ENCODE data around the gene TRAK2. TPM values are rescaled to one million over a fixed set of nuclear protein-coding genes. Genes with fewer than 3 reads are reported as not detected.

TRAK2 gene
- total and polyA plus RNA-seq, 7 donors, result 17.0 to 76.5 (median 48.9) TPM

GRCh38 chr2:201403880-201404279 is 47.4 kb downstream of the TRAK2 start:
- intact Hi-C loops (cut with DNase I), result no loop called here
- Histone ChIP-seq H3K4me3 (no peak overlapping the region), H3K4me1 (peaks cover 0 to 56% (median 45%) of the 10 kb centered on the region in 4 donors), H3K27me3 (no peaks in the 10 kb centered on the region), H3K27ac (peak overlapping the region in 2 of 4 donors; percentile 5 to 11), H3K36me3 (peaks cover 0 to 5% (median 0%) of the 10 kb centered on the region in 4 donors), H3K9me3 (no peaks in the 10 kb centered on the region)
- no peak for DNase-seq
- no peak for TF ChIP-seq CTCF (IDR thresholded peaks at IDR 0.05)
- no peak for TF ChIP-seq EP300 (IDR thresholded peaks at IDR 0.05)
- no peak for TF ChIP-seq POLR2AphosphoS5 (IDR thresholded peaks at IDR 0.05)
- TF ChIP-seq POLR2A (IDR thresholded peaks at IDR 0.05), result no peak
- 80 to 92% methylated on average over 3 of the region's 3 CpGs for WGBS, 2 donors

- no peak for TF ChIP-seq POLR2A (IDR thresholded peaks at IDR 0.05)
- no peak for TF ChIP-seq CTCF (IDR thresholded peaks at IDR 0.05)
- no peak for TF ChIP-seq POLR2AphosphoS5 (IDR thresholded peaks at IDR 0.05)
- TF ChIP-seq EP300 (IDR thresholded peaks at IDR 0.05), result no peak
- Histone ChIP-seq H3K4me3 (no peak overlapping the region), H3K4me1 (peaks cover 0 to 56% (median 45%) of the 10 kb centered on the region in 4 donors), H3K27me3 (no peaks in the 10 kb centered on the region), H3K9me3 (no peaks in the 10 kb centered on the region), H3K36me3 (peaks cover 0 to 12% (median 0%) of the 10 kb centered on the region in 4 donors), H3K27ac (no peak overlapping the region)
- WGBS, 2 donors, result 87 to 89% methylated on average over 6 of the region's 6 CpGs
- intact Hi-C loops (cut with DNase I), result no loop called here
- no peak for DNase-seq
Observed at GRCh38 chr2:201402651-201403562, 48.4 kb downstream of the TRAK2 start.

- no peak for DNase-seq
- H3K36me3 ChIP-seq, result peaks cover 0 to 23% (median 4%) of the 10 kb centered on the region in 4 donors
- TF ChIP-seq CTCF (IDR thresholded peaks at IDR 0.05) (no peak), EP300 (IDR thresholded peaks at IDR 0.05) (no peak), POLR2AphosphoS5 (IDR thresholded peaks at IDR 0.05) (no peak), POLR2A (IDR thresholded peaks at IDR 0.05) (no peak)
- H3K9me3 ChIP-seq, result no peaks in the 10 kb centered on the region
- peaks cover 0 to 50% (median 42%) of the 10 kb centered on the region in 4 donors for H3K4me1 ChIP-seq
- no peak overlapping the region for H3K27ac ChIP-seq
- 23 to 65% methylated on average over 3 of the region's 3 CpGs for WGBS, 2 donors
- H3K4me3 ChIP-seq, result no peak overlapping the region
- intact Hi-C loops (cut with DNase I), result no loop called here
- H3K27me3 ChIP-seq, result no peaks in the 10 kb centered on the region
Observed at GRCh38 chr2:201401815-201402214, 49.4 kb downstream of the TRAK2 start.

GRCh38 chr2:201396595-201396994 is 54.7 kb downstream of the TRAK2 start:
- no peaks in the 10 kb centered on the region for H3K27me3 ChIP-seq

More at GRCh38 chr2:201396595-201396994, 54.7 kb downstream of the TRAK2 start:
- no peaks in the 10 kb centered on the region for H3K9me3 ChIP-seq
- H3K4me1 ChIP-seq, result peaks cover 0 to 6% (median 2%) of the 10 kb centered on the region in 4 donors
- DNase-seq, result no peak
- H3K36me3 ChIP-seq, result peaks cover 9 to 74% (median 18%) of the 10 kb centered on the region in 4 donors
- intact Hi-C loops (cut with DNase I), result no loop called here
- H3K27ac ChIP-seq, result no peak overlapping the region
- TF ChIP-seq EP300 (IDR thresholded peaks at IDR 0.05) (no peak), POLR2A (IDR thresholded peaks at IDR 0.05) (no peak), POLR2AphosphoS5 (IDR thresholded peaks at IDR 0.05) (no peak), CTCF (IDR thresholded peaks at IDR 0.05) (no peak)
- WGBS, 2 donors, result 82 to 83% methylated on average over 8 of the region's 8 CpGs
- H3K4me3 ChIP-seq, result no peak overlapping the region
